HPDE6-E6E7 (cell line): Measurements from ENCODE around the gene NCS1.
A peak's percentile ranks its signal among the peaks of the same experiment; 100 is the strongest.

ENCODE experiments used
- DNase-seq: peaks from one replicate; pipeline ENCODE4 v3.0.0; 2011; ENCODE audit warnings: missing footprints; ENCODE audit errors: extremely low spot score

Gene NCS1

DNA sequence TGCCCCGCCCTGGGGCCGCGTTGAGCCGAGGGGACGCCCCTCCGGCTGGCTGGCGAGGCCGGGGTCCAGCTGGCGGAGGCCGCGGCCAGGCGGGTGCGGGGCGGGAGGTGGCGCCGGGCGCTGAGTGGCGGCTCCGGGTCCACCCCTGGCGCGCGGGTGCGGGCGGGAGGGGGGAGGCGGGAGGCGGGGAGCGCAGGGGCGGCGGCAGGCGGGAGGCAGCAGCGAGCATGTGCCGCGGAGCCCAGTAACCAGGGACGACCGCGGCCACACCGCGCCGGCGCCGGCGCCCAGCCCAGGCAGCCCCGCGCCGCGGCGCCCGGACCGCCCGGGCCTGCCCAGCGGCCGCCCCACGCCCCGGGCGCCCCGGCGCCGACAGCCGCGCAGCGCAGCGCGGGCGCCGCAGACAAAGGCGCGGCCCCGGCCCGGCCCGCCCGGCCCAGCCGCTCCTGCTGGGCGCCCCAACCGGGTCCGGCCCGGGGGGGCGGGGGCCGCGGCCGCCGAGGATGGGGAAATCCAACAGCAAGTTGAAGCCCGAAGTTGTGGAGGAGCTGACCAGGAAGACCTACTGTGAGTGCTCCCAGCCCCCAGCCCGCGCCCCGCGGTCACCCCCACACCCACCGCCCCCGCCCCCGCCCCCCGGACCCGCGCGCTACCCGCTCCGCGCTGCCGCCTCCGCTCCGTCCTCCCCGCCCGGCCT lies at the start of gene NCS1:
TSS of gene NCS1 (plus strand) at position 244 of the 697 bp plus-strand sequence. CDS start at position 504, 260 bp downstream.
- DNase-seq, result peak; percentile 90

DNA sequence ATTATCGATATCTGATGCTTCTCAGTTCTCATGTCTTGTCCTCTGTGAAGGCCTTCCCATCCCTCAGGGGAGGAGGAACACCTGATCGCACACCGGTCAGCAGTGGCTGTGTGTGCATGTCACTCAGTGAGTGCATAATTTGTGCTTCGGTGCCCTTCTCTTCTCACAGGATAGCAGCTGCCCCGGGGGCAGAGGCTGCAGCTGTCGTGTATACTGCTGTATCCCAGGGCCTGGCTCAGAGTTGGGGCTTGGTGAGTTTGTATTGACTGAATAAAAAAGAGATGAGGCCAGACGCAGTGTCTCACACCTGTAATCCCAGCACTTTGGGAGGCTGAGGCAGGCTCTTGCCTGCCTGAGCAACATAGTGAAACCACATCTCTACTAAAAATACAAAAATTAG lies 49.7 kb upstream of the NCS1 start:
- no peak for DNase-seq

DNA sequence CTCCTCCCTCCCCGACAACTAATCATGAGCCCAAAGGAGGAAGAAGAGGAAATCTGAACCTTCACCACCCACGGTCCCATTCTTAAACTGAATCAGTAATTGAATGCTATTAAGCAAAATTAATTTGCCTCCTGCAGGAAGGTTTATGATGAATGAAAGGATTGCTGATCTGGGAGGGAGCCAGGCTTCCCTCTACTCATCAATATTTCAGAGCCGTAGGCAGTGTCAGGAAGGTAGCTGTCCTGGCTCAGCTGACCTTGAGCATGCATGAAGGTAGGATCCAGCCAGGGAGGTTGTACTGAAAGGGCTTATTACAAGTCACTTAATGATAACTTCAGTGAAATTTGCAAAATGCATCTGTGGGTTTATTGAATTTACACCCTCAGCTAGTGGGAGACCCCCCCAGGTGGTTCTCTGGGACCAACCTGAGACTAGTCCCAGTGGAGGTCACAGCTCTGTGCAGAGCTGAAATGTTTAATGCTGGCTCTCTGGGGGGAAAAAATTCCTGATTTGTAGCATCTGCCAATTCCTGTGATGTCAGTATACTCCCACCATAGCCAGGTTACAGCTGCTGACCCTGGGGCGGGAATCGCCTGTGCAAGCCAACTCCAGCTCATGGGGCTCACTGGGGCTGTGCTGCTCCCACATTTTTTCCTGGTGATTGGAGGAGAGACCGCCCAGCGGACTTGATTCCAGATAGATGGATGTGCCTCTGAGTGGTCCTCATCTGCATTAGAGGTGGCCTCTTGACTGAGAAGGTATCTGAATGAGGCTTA lies 47.9 kb upstream of the NCS1 start:
- DNase-seq, result no peak

DNA sequence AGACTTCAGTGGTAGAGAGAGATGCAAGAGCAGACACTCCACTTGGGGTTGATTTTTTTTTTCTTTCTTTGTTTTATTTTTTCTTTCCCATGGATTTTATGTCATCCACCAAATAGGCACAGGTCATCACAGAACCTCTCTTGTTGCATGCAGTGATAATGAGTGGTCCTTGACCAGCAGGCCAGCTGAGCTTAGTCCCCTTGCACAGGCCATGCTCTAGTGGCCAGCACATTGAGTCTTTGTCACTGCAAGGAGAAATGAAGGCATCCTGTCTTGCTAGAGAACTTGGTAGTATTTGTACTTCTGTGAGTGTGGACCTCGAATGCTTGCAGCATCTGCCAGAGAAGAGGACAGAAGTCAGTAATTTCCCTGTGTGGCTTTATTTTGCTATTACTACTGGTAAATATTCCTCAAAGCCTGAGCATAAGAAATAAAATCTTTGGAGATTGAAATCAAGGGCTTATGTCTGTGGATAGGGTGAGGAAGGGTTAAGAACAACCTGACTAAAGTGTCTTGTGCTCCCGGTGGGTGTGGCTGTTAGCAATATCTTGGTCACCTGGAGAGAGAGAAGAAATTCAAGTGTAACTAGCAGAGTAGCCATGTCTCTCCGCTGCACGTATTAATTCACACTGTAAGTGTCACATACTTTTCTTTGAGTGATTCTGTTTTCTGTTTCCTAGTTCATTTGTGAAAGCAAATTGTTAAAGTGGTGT lies 45.3 kb upstream of the NCS1 start:
- no peak for DNase-seq

DNA sequence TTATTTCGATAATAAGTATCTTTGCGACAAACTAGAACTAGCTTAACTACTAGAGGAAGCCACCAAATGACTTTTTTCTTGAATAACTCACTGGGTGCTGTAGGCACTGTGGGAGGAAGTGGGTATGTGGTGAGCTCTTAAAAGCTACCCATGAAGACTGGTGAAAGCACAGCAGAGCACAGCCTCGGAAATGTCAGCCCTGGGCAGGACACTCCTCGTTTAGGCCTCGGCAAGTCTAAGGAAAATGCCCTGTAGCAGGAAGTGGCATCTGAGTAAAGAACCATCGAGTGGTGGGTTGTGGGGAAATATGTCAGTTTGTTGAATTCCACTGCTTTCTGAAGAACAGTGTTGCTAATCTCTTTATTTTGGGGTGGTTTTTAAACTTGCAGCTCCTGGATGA lies 44.0 kb upstream of the NCS1 start:
- DNase-seq, result no peak

DNA sequence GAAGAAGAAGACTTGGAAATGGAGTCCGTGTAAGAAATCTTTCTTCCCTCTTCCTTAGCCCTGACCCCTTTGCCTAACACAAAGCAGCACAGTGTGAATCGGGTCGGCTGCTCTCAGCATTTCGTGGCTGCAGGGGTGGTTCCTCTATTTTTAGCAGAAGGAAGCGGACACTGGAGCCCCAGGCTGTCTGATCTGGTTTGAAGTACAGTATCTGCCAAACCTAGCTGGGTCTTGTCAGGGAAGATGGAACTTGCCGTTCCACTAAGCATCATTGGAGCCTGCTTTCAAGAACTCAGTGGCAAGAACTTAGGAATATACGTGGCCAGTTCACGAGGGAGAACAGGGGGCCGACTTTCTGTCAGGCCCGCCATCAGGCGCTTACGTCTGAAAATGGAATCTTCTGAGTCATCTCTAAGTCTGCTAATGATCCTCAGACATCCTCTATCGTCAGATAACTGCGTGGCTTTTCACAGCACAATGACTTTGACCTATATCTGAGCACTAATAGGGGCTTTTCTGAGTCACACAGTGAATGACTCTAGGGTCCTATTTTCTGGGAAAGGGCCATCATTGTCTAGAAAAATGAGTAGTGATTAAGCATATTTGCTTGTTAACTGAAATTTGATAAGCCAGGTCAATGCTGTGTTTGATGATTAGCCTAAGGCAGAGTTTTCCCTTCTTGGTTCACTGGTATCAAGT lies 43.3 kb upstream of the NCS1 start:
- DNase-seq, result no peak

DNA sequence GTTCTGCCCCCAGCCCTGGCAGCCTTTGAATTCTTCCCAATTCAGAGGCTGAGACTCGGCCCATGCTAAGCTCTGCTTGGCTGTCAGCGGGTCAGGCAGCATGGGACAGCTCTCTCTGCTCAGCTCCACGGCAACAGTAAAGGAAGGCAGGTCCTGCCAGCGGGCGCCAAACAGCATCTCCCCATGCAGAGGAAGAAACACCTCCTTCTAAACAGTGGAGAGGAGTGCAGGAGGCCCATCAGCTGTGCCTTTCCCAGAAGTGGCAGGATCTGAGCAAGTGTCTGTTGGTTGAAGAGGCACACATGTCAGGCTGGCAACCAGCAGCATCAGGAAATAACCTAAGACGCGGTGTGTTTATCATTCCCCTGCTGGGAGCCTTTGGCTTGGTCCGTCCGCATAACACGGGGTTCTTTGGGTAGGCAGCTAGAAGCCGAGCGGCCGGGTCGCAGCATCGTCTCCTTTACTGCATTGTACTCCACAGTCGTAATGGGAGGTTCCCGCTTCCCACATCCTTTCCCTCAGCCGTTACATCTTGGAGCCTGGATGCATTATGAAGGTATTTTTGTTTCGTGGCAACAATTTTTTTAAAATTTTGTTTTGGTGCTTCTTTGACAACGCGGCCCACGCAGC lies 42.7 kb upstream of the NCS1 start:
- DNase-seq, result no peak

DNA sequence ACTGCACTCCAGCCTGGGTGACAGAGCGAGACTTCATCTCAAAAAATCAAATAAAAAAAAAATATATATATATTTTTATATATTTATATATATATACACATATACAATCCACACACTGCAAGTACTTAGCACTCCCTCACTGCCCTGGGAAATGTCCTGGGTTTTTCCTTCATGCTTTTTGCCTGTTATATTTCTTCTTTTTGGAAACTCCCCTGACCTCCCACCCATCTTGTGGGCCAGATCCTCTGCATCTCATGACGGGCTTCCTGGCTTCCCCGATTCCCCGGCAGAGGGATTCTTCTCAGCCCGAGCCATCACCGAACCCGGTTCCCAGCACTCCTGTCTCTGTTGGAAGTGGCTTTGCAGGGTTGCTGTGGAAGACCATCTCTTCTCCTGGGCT lies 39.5 kb upstream of the NCS1 start:
- DNase-seq, result no peak

DNA sequence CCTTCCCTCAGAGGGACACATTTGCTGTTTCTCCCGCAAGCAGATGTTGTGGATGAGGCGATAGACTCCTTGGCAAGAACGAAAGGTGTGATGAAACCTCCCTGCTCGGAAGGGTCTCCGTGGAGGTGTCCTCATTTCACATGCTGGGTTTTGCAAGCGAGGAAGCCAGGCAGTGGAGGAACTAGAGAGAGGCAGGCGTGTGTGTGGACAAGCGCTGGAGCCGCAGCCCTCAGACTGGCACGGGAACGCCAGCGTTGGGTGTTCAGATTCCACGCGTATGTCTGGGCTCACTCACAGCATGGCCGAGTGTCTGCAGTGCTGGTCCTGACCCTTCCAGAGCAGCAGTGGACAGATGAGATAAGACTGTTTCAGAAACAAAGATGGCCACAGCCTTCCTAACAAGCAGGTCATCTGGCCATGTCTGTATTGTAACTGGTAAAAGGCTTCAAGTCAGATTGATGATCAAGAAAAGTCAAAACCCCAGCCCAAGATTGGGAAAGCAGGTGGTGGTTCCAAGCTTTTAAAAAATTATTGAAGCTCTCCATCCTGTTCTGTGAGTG lies 35.0 kb upstream of the NCS1 start:
- no peak for DNase-seq

DNA sequence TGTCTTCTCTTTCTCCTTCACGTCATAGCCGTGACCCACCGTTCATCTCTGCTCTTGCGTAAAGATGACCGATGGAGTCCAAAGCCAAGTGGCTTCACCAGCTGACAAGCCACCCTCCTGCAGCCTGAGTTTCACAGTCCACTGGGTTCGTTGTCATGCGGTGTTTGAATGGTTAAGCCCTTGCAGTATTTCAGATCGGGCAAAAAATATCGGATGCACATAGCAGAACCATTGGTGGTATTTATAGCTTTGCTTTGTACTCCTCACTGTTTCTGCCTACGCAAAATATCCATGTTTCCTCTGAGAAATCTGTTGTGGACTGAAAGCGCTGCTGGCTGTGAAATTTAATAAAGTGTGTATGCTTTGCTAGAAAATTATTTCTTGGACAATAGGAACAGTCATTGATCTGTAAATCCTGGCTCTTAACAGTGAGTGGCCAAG lies 34.5 kb upstream of the NCS1 start:
- no peak for DNase-seq

DNA sequence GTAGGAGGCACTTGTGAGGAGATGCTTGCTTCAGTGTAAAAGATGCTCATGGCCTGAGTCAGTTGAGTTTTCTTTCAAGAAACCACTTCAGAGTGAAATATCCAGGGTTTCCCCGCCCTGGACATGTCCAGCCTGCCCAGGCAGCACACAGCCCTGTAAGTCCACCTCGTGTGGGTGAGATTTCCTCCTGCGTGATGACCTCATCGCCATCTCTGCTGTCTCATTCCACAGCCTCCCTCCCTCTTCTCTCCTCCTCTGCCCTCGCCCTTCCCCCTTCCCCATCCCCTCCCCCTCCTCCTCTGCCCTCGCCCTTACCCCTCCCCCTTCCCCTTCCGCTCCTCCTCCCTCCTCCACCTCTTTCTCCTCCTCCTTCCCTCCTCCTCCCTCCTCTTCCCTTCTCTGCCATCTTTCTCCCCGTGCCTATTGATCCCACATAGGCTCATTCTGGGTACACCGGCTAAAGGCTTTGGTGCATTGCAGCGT lies 34.0 kb upstream of the NCS1 start:
- peak; percentile 86 for DNase-seq

DNA sequence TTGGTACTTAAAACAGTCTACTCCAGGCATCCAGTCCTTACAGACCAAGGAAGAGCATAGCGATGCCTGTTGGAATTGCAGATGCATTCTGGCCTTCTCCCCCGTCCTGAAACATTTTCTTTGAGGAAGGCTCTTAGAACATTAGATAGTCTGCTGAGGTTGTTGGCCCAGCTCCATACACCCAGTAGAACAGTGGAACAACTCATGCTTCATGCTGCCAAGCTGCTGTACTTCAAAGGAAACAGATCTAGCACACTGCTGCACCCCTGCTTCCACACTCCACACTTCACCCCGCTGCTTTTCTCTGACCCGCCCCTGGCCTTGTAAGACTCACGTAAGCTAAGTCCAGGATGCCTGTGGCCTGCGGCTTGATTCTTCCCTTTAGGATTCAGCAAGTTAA lies 33.4 kb upstream of the NCS1 start:
- peak; percentile 32 for DNase-seq

DNA sequence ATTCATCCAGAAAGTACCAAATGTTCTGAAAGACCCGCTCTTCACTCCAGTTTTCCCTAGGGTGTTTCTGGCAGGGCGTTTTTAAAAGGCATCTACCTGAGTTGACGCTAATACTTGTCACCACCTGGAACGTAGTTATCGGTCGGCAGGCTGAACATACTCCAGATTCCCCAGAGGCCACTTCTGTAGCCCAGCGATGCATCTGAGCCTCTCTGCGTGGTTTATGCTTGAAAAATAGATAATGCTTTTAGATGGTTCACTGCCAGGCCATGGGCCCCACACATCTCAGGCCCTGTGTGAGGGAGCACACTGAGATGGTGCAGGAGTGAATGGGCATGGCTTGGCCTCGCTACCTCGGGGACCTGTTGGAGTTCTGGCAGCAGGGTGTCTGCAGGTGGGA lies 33.0 kb upstream of the NCS1 start:
- DNase-seq, result no peak

DNA sequence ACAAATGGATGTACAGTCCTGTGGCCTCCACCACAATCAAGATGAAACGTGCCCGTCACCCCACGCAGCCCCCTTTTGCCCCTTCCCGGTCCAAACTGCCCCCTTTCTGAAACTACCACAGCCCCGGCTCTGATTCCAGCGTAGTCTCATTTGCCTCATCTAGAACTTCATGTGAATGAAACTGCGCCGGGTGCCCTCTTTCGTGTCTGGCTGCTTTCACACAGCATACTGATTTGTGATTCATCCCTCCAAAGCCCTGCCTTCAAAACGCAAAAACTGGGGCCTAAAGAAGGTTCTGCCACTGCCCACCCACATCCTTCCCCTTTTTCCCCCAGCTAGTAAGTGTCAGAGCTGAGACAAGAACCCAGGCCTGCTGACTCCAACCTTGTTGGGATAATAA lies 31.5 kb upstream of the NCS1 start:
- DNase-seq, result no peak

DNA sequence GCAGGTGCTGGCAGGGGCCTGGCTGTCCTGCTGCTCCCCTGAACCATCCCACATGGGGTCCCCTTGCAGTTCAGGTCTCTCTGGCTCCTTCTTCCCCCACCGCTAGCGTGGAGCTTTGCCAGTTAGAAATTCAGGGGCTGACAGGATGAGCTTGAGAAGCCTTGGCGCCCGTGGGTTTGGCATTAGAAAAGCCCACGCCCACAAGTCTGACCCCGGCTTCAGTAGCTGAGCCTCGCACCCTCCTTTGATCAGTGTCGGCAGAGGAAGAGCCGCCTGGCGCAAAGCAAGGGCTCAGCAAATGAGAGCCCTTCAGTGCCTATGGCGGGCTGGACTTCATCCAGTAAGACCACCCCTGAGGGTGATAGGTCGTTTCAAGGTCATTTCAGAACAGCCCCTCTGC lies 30.1 kb upstream of the NCS1 start:
- DNase-seq, result no peak

DNA sequence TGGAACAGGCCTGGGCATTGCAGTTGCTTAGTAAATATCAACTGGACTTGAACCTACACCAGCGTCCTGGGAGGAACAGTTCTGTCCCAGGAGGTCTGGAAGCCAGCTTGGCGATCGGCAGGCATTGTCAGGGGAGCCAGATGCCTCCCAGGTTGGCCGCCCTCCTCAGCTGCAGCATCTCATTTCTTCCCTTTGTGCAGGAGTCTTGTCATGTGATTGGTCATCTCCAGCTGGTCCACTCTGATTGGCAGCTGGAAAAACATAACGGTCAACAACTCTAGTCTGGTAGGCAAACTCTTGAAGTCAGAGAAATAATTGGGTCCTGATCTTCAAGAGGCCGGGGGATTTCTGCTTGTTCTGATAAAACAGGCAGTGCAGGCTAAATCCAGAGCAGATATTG lies 29.6 kb upstream of the NCS1 start:
- no peak for DNase-seq

DNA sequence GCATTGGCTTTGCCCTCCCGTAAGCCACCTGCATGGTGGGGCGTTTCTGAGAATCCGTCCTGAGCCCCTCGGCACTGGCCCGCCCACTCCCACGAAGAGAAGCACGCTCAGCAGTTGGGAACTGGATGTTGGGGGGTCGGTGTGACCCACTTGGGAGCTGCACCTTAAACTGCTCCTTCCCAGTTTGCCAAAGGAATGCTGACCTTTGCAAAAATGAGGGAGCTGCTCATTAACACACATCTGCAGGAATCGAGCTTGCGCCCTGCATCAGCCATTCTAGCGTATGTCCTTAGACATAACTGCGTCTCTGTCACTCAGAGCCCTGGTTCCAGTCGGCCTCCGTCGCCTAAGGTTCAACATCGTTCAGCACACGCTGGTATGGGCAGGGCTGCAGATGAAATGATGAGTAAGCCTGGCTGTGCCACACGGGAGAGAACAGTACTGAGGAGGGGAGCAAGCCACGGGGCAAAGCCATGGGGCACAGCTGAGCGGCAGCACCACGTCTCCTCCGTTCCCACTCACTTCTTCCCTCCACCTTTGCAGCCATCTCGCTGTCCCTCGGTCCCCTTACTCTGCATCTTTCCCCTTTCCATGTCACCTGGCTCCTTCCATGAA lies 28.8 kb upstream of the NCS1 start:
- DNase-seq, result no peak

DNA sequence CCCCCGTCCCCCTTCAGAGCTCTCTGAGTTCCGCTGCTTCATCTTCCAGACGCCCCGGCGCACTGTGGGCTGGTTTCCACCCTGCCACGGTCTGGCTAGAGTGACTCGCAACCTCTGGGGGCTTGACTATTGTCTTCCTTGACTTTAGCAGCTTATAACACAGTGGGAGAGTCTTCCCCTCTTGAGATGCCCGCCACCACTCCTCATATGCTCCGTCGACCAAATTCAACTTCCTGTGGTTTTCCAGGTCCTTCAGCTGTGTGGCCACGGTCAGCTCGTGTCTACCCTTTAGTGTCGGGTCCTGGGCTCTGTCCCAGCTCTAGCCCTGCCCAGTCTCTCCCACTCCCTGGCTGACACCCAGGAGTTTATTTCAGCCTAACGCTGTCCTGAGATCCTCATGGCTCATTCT lies 28.2 kb upstream of the NCS1 start:
- no peak for DNase-seq

DNA sequence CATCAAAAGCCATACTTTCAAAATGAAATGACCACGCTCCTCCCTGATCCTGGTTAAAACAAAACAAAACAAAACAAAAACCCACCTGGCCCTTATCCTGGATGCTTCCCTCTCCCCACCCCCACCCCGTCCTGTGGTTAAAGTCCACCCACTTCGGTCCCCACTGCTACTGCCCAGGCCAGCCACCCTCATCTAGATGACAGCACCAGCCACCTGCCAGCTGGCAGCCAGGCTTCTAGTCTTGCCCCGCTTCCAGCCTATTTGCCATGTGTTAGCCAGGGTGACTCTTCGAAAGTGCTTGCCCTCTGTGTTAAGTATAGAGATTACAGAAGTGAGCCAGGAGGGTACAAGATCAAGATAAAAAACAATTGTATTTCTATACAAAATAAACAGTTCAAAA lies 27.5 kb upstream of the NCS1 start:
- no peak for DNase-seq

DNA sequence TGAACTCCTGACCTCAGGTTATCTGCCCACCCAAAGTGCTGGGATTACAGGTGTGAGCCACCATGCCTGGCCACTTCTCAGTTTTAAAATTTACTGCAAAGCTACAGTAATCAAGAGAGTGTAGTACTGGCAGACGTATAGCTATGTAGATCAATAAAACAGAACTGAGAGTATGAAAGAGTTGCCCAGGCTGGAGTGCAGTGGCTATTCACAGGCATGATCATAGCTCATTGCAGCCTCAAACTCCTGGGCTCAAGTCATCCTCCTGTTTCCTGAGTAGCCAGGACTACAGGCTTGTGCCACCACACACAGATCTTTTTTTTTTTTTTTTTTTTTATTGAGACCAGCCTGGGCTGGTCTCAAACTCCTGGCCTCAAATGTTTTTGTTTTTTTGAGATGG lies 26.5 kb upstream of the NCS1 start:
- DNase-seq, result no peak

DNA sequence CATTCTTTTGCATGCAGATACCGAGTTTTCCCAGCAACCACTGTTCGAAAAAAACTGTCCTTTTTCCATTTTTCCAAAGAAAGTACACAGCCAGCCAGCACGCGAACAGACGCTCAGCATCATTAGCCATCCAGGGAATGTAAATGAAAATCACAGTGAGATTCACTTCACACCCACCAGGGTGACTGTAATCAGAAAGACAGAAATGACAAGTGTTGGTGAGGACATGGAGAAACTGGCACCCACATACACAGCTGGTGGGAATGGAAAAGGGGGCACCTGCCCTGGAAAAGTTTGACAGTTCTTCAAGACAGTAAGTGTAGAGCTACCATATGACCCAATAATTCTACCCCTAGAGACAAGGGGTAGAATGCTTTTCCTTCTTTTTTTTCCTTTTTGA lies 25.0 kb upstream of the NCS1 start:
- no peak for DNase-seq
